GM19372 (cell line): Measurements from ENCODE around the gene DCP2.
A peak's percentile ranks its signal among the peaks of the same experiment; 100 is the strongest.

Source experiments
- ATAC-seq: cut with Tn5 transposase; IDR thresholded peaks from one replicate; pipeline ENCODE4 v1.9.1; 2021; ENCODE audit warnings: mild to moderate bottlenecking, low read depth, moderate library complexity; ENCODE audit not compliant: unreplicated experiment

Gene DCP2

DNA sequence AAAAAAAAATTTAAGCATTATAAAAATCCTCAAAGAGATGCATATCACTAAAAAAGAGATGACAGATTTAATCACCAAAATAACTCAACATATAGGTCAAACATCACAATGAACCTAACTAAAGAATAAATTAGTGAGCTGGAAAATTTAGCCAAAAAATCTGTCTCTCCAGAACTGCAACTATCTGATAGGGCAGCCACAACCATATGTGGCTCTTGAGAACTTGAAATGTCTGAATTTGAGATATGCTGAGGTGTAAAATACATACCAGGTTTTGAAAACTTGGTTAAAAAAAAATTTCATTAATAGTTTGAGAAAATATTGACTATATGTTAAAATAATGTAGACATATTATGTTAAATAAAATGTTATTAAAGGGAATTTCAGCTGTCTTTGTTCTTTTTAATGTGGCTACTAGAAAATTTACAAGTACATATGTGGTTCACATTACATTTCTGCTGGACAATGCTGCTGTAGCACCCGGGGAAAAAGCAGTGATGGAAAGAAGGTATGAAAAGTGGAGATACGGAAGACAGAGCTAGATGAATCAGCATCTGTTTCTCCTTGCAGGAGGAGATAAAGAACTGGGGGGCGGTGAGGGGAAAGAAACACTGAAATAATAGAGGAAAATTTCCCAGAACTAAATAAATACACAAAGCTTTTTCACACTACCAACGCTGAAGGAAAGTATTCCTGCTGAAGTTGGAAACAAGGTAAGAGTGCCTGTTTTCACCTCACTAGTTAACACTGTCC is 66.1 kb downstream of the DCP2 start:
- no peak for ATAC-seq

DNA sequence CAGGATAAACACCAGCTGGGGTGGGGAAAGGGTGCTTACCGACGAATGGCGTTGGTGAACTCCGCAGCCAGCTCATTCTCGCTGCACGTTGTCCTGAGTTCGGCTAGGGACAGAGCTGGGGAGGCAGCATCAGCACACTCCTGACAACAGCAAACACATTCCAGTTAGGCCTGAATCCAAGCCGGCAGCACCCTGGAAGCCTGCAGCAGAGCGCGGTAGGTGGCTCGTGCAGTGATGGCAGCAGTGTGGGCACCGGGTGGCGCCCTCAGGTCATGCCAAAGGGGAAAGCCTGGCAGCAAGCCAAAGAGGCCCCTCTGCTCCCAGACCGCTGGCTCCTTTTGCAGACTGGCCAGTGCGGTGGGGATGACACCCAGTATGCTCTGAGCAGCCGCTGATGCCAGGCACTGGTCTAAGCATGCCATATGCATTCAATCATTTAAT is 66.9 kb downstream of the DCP2 start:
- no peak for ATAC-seq

DNA sequence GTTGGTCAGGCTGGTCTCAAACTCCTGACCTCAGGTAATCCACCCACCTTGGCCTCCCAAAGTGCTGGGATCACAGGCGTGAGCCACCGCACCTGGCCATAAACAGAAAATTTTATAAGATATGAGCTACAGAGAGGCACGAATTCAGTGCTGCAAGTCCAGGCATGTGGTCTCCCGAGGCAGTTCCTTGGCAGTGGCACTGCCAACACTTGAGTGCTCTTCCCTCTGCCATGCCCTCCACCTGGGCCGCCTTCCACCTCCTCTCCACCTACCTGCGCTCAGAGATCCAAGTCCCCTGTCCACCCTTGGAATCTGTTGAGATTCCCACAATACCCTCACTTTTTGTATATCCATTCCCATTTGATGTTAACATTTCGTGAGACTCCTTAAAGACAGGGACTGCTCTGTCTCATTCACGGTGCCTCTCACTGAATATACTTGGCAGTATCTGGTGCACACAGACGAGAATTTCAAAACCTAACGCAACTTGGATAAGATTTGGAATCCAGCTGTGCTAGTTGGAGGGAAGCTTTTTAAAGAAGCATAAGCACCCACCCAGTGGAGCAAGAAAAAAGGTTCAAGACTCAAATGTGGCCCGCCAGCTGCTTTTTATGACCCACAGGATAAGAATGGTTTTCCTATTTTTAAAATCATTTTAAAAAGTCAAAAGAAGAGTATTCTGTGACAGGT is 68.3 kb downstream of the DCP2 start:
- ATAC-seq = no peak

DNA sequence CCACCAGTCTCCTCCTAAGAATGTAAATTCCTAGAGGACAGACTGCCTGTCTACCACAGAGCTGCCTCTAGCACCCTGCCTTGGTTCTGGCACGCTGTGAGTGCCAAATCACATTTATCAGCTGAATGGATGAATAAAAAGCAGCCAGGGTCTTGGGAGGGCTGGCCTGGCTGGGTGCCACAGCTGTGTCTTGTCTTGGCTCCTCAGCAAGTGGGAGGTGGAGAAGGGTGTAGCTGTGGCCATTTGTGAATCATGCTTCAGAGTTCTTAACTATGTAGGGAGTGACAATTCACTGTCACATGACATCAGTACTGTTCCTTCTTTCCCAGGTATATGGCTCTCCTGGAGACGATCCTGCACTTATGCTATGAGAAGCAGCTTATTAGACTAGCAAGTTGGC is 70.6 kb downstream of the DCP2 start:
- ATAC-seq = no peak

DNA sequence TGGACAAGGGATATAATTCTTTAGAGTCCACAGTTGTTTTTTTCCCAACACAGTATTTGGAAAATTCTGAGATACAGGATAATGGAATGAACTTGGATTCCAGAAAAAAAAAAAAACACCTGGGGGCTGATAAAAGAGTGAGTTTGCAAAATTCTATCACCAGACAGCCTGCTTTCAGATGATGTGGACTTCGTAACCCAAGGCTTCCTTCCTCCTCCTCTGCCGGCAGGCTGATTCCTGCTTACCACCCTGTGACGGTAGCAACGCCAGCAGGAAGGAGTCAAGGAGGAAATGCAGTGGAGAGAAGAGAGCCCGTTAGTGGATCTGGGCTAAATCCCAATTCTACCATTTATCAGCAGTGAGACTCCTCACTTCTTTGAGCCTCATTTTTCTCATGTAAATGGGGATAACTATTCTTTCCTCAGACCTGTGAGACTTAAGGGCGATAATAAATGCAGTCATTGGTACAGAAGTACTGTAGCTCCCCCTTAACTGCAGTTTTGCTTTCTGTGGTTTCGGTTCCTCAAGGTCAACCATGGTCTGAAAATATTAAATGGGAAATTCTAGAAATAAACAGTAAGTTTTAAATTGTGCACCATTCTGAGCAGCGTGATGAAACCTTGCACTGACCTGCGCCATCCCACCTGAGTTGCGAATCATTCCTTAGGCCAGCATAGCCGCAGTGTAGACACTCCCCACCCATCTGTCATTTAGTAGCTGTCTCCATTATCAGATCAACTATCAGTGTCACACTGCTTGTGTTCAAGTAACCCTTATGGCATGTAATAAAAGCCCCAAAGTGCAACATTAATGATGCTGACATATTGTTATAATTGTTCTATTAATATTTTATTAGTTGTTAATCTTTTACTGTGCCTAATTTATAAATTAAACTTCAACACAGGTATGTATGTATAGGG is 71.4 kb downstream of the DCP2 start:
- ATAC-seq = peak; percentile 92

DNA sequence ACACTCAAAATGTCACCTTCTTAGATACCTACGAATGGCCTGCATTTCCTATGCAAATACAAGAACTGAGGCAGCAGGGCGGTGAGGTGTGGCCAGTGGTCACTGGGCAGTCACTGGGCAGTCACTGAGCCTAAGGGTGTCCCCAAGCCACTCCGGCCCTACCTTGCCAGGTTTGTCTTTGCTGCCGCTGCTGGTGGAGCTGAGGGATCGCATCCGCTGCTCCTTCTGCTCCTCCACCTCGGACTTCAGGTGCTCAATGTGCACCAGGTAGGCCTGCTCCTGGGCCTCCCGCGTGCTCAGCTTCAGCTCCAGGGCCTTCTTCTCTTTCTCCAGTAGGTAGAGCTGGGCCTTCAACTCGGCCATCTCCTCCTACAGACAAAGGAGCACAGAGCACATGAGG is 72.3 kb downstream of the DCP2 start:
- ATAC-seq = no peak

DNA sequence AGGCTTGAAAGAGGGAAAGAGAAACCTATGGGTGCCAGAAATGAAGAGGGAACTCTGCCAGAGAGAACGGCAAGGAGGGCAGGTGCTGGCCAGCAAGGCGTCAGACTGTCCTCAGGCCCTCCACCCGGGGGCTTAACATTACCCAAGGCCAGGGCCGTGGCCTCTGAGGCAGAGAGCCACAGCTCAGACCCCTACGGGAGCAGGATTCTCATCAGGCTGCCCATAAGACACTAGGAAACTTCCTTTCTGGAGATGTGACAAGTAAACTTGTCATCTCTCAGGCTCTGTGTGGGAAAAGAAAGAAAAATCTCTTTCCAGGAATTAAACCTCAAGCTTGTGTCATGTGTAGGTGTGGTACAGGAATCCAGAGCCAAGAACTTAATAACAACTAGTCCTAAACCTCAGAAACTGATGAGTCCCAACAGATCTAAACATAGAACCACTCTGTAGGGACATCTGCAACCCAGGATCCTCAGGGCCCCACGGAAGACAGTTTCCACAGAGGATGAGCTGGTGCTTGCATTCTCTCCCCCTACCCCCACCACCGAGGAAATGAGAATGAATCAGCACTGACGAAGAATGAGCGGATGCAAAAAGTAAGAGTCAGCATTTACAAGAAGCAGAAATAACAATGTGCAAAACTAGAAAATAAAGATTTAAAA is 74.3 kb downstream of the DCP2 start:
- ATAC-seq = no peak

DNA sequence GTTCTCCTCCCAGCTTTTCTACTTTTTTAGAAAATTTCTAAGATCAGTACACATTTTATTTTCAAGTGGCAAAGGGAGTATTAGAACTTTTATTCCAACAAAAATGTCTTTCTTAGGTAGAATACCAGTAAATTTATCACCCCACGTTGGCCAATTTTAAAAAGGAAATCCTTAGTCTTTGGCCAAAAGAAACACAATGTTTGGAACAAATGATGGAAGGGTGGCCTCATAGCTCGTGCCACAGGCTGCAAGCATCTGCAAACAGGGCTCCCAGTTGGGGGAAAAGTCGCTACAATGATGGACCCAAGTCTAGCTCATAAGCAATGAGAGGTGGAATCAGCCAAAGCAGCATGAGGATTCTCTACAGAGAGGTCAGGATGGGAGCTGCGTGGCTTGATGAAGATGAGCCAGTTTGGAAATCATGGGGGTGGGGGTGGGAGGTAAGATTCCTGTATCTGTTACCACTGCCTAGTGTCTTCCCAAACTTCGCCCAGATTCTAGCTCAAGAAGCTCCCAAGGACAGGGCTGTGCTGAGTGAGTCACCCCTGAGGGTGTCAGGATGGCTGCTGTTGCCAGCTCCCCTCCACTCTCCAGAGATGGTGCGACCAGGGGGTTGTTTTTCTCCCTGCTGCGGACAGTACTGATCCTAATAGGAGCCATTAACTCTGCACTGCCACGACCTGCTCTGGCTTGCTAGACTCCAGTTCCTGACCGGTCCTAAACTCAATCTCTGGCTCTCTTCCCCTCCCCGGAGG is 75.6 kb downstream of the DCP2 start:
- ATAC-seq = no peak

DNA sequence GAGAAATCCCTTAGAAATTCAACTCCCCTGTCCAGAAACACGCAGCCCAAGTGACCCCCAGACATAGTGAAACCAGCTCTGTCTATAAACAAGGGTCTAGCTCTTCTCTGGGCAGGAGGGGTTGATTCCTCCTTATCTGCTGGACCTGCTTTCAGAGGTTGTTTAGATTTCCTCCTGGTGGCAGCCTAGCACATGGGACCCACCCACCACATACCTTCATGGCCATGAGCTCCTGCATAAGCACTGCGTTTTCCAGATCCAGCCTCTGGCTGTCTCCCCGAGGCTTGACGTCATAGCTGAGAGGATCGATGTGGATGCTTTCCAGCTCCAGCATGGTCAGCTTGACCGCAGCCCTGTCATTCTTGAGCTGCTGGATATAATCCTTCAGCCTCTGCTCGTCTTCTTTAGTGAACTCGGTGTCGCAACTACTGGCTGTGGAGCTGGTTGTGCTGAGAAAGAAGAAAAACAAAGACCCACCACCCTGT is 77.0 kb downstream of the DCP2 start:
- no peak for ATAC-seq

DNA sequence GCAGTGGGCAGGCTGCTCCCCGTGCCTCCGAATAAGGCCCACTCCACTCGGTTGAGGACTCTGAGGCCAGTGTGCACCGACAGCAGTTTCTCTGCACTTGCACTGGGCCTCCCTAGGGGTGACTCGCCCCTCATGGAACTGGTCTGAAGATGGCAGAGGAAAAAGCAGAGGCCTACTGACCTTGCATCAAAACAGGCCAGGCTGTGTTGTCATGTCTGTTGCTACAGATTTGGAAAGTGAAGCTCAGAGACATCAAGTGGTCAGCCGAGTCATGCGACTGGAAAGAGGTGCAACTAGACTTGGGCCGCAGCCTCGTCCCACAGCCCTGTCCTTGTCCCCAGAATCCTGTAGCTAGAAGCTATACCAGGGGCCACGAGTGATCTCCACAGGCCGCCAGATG is 78.3 kb downstream of the DCP2 start:
- ATAC-seq = no peak

DNA sequence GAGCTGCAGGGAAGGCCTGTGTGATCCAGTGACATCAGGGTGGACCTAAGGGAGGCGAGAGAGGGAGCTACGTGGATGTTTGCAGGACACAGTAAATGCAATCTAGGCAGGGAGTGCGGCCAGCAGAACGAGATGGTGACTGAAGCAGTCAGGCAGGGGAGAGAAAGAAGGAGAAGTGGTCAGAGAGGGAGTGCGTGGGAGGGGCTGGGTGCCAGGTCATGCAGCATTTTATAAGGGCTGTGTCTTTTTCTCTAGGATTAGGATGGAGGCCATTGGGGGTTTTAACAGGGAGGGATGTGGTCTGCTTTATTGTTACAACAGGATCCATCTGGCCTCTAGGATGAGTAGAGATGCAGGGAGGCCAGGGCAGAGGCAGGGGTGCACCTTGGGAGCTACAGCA is 80.4 kb downstream of the DCP2 start:
- ATAC-seq = no peak

DNA sequence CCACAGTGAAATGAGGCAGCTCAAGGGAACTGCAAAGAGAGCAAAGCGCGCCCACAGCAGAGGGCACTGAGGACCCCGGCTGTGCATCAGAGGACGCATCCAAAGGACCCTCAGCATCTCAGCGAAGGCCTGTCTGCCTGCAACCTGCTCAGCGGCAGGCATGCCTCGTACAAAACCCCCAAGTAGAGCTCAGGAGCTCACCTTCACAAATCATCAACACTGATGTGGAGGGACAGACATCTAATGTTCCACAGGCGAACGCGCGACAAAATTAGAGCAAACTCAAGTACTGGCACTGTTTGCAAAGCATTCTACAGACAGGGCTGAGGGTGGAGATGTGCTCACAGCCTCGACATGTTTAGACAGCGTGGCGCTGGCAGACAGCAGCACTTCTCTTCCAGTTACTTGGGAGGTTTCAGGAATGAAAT is 81.0 kb downstream of the DCP2 start:
- no peak for ATAC-seq

DNA sequence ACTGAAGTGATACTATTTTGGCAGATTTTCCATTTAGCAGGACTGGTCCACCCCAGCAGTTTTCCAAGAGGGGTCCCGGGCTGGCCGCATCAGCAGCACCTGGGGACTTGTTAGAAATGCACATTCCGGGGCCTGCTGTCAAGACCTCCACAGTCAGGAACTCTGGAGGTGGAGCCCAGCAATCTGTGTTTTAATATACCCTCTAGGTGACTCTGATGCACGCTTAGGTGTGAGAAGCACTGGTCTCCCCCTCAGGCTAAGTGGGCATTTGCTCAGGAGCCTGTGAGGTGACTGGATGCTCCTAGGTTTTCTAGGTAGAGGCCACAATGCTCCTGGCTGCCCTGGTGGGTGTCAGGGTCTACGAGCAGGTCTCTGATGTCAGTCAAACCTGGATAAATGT is 81.7 kb downstream of the DCP2 start:
- ATAC-seq = no peak

DNA sequence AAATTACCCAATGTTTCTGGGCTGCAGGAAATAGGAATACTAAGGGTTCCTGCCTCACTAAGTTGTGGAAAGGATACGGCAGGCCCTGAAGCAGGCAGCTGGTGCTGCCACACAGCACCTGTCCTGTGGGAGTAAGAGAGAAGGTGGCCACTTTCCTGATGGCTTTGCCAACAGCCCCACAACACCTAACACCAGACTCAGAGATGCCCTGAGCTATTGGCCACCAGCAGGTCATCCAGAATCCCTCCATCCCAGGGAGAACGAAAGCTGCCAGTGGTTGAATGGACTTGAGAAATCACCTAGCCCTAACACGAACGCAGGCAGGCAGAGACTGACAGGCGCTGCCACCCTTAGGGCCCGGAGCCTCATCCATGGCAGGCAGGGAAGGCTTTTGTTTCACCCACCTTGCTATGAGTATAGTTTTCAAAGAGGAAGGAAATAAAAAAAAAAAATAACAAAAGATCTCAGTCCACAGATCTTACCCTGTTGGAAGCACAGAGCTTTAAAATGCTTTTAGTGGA is 82.2 kb downstream of the DCP2 start:
- no peak for ATAC-seq

DNA sequence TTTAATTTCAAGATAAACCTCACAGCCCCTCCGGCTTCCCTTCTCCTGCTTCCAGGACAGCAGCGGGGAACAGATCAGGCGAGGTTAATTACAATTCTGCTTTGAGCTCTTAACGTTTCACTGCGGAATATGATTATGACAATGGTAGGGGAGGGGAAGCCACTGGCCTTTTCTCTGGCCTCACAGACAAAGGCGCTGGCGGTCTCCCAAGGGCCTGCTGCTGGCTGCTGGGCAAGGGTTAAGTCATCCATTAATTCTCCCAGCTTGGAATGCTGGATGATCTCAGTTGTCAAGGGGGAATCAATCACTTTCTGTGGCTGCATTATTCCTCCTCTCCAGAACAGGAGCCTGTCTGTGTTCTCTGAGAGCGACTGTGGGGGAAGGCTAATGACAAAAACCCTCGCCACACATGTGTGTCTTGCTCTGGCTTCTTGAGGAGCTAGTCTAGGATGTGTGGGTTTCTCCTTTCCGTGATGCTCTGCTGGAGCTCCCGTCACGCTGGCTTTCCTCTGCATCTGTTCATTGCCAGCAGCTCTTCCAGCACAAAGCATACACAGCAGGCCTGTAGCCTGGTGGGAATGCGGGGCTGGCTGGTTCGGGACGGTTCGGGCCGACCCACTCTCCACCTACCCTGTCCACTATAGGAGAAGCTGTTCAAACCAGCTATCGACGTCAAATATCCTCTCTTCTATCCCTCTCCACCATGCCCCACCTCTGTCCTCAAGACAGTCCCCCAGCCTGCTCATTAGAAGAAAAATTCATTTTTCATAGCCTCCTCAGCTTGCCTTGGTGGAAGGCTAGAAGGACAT is 82.8 kb downstream of the DCP2 start:
- no peak for ATAC-seq

DNA sequence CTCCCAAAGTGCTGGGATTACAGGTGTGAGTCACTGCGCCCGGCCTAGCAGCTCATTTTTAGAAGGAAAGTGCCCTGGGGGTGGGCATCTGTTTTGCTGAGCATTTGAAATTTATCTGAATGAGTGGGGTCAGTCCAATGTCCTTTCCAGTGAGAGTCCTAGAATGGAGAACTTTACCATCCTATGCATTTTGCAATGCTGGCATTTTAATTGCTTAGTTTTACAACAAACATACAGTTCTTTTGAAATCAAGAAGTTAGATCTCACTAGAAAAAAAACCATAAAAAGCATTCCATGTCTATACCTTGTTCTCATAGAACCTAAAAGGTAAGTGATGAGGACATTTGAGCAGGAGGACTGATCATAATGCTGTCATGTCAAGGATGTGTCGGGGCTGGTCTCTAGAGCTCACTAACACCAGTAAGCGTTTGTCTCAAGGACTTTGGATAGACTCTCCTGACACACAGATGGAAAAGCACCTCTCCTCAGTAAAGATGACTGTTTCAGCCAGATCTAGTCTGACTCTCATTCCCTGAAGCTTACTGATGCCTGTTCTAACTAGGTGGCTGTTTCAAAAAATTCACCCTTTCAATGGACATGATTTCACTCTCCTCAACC is 83.9 kb downstream of the DCP2 start:
- no peak for ATAC-seq

DNA sequence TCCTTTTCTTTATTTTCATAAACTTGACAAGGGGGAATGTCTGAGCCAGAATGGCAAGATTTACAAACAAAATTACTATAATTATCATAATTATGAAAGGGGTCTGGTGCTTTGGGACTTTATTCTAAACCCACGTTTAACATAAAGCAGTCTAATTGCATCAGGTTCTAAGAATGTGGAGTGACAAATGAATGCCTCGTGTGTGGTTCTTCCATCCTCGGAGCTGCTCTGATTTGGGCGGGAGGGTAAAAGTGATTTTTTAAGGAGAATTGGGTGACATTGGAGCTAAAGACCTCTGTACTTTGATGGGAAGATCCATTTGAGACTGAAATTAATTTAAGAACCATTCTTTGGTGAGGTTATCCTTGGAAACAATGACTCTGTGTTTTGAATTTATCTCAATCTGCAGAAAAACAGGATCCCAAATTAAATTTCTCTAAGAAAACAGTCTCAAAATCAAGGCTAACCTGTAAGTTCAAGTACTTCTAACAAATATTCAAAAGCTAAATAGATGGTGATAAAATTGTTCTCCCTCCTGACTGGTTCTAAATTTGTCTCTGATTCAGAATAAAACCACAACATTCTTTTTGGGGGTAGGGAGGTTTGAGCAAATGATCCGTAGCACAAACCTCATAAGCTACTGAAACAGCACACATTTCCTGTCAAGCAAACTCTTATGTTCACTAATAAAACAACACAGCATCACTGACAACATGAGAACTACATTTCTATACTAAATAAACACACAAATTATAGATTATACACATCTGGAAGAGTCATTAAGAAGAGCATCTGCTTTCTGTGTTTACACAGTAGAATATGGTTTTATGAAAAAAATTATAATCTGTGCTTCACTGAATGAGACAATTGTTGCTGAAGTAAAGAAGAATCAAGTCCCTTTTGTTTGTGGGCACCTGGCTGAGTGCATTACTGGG is 85.5 kb downstream of the DCP2 start:
- ATAC-seq = no peak
